Measurements from ENCODE around the gene DSE.

GRCh38 chr6:116475141-116475540 lies 104.4 kb downstream of the DSE start:
- TF ChIP-seq CTCF (IDR thresholded peaks at IDR 0.05) (no peak), POLR2A (IDR thresholded peaks at IDR 0.05) (no peak), EP300 (IDR thresholded peaks at IDR 0.05) (no peak)
